A673 (cell line): ENCODE data around the gene RPTN. TPM values are rescaled to one million over a fixed set of nuclear protein-coding genes. Genes with fewer than 3 reads are reported as not detected.

Source experiments
- BruUV-seq: library from RNA; stranded (reverse); fragments of 400-500 nt; replicated peaks from 2 replicates; lab custom pipeline; 2021; lab: Mats Ljungman, UMichigan
- CTCF ChIA-PET: fragments of 300-600 bp; sonication (Branson Sonifier 250); formaldehyde crosslinking; loops from one replicate; lab custom pipeline; 2022; ENCODE audit warnings: antibody characterized with exemption; lab: Charles Lee
- POLR2A ChIA-PET: fragments of 300-600 bp; sonication (Branson Sonifier 250); formaldehyde crosslinking; loops from one replicate; lab custom pipeline; 2022; ENCODE audit warnings: antibody characterized with exemption; ENCODE audit not compliant: low non-redundant PET; lab: Charles Lee
- DNase-seq: peaks from one replicate; pipeline ENCODE4 v3.0.0-alpha.2; 2015; ENCODE audit warnings: low spot score
- H3K27ac ChIP-seq: fragments of 200-600 bp; sonication (generic); 2 replicates; pipeline ENCODE4 v1.5.1; 2016; ENCODE audit warnings: mixed run types, low read depth, mild to moderate bottlenecking, mixed read lengths, antibody characterized with exemption, low read length; ENCODE audit not compliant: poor library complexity, severe bottlenecking
- H3K27me3 ChIP-seq: fragments of 200-600 bp; sonication (generic); replicated peaks from 2 replicates; pipeline ENCODE4 v1.6.1; 2017; ENCODE audit warnings: mixed run types, low read depth, mild to moderate bottlenecking, mixed read lengths, antibody characterized with exemption, low read length; ENCODE audit not compliant: insufficient read depth, poor library complexity
- H3K36me3 ChIP-seq: fragments of 200-600 bp; sonication (generic); 2 replicates; pipeline ENCODE4 v1.6.1; 2016; ENCODE audit warnings: mixed run types, mild to moderate bottlenecking, mixed read lengths, antibody characterized with exemption, low read length; ENCODE audit not compliant: insufficient read depth, poor library complexity, severe bottlenecking
- H3K4me1 ChIP-seq: fragments of 200-600 bp; sonication (generic); 2 replicates; pipeline ENCODE4 v1.6.1; 2017; ENCODE audit warnings: mixed run types, mild to moderate bottlenecking, mixed read lengths, antibody characterized with exemption, low read length; ENCODE audit not compliant: insufficient read depth, poor library complexity, severe bottlenecking
- H3K4me3 ChIP-seq: fragments of 200-600 bp; sonication (generic); 2 replicates; pipeline ENCODE4 v1.5.1; 2016; ENCODE audit warnings: low read depth, mixed run types, mild to moderate bottlenecking, mixed read lengths, low read length; ENCODE audit not compliant: poor library complexity, severe bottlenecking
- H3K9me3 ChIP-seq: fragments of 200-600 bp; sonication (generic); 2 replicates; pipeline ENCODE4 v1.6.1; 2016; ENCODE audit warnings: mixed run types, low read depth, mild to moderate bottlenecking, mixed read lengths, antibody characterized with exemption, low read length; ENCODE audit not compliant: poor library complexity, severe bottlenecking
- EZH2 ChIP-seq: fragments of 200-600 bp; sonication (generic); IDR thresholded peaks from 2 replicates; pipeline ENCODE4 v1.6.1; 2017; ENCODE audit warnings: borderline replicate concordance, low read depth, mild to moderate bottlenecking, mixed read lengths, antibody characterized with exemption, low read length; ENCODE audit not compliant: poor library complexity, severe bottlenecking
- intact Hi-C: fragments of 100-400 bp; cut with micrococcal nuclease; formaldehyde crosslinking; loops from one replicate; pipeline ENCODE4 v1.10.0; 2022; ENCODE audit not compliant: unreplicated experiment
- total RNA-seq: library from RNA; stranded (reverse); gene quantifications from 2 replicates; pipeline ENCODE4 v1.2.3, GENCODE V29; 2021
- TF ChIP-seq, protein P1 (sequence below): fragments of 300-800, 200-600 bp; sonication (generic); conservative IDR thresholded peaks from 2 replicates; pipeline ENCODE4 v1.5.1; 2017; ENCODE audit warnings: low read depth, mild to moderate bottlenecking, antibody characterized with exemption, low read length, moderate library complexity, mixed read lengths

The RPTN gene
- total RNA-seq, 1 experiment from 2014 or later, result not detected

DNA sequence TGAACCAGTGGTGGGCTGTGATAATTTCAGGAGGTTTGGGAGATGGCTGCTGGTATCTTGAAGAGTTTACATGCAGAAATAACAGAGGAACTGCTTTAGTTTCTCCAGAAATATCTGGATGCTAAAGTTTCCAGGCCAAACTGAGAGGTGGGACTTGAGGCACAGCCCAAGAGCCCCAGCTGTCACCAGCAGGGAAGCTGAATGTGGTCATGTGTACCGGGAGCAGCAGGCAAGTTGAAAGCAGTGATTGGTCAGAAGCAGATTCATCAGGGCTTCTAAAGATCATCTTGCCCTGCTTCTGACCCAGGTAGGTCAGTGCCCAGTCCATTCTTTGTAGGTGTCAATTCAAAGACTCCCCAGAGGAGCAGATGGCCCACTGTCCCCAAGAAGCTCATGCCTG lies 7.9 kb upstream of the RPTN start:
- Histone ChIP-seq H3K27ac (no peak overlapping the region), H3K4me3 (no peak overlapping the region), H3K36me3 (no peaks in the 10 kb centered on the region), H3K27me3 (peaks cover 7% of the 10 kb centered on the region), H3K9me3 (no peaks in the 10 kb centered on the region), H3K4me1 (no peaks in the 10 kb centered on the region)
- no TSS peak for BruUV-seq
- TF ChIP-seq EZH2, result no peak
- ChIA-PET POLR2A (no interaction called here), CTCF (no interaction called here)
- intact Hi-C loops, result no loop called here
- no peak for DNase-seq

DNA sequence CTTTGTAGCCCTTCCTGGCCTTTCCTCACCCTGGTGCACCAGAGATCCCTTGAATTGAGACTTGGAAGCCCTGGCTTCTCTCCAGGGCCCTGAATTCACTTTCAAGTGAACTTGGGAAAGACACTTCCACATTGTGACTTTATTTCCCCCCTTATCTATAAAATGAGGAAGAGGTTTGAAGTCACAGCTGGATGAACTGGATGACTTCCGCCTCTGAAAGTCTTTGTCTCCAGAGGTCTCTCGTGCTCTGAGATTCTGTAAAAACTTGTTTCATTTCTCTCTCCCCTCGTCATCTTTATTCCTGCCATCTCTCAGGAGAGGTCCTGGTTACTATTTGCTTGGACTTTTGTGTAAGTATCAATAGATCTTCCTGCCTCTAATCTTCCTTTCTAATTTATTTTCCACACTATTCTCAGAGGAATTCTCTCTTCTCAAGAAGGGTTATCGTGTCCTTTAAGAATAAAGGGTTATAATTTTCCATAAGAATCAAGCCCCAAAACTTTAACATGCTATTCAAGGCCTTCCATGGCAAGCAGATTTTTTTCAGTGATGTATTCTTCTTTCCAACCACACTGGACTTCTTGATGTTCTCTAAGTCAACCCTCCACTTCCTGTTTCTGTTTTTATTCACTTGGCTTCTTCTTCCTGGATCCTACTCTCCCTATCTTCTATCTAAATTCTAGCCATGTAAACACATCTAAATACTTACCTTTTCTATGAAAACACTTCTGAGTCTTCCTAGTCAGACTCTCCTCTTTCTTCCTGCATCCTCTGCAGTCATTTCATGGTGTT lies 6.5 kb upstream of the RPTN start:
- TF ChIP-seq EZH2, result no peak
- TF ChIP-seq, protein P1, sequence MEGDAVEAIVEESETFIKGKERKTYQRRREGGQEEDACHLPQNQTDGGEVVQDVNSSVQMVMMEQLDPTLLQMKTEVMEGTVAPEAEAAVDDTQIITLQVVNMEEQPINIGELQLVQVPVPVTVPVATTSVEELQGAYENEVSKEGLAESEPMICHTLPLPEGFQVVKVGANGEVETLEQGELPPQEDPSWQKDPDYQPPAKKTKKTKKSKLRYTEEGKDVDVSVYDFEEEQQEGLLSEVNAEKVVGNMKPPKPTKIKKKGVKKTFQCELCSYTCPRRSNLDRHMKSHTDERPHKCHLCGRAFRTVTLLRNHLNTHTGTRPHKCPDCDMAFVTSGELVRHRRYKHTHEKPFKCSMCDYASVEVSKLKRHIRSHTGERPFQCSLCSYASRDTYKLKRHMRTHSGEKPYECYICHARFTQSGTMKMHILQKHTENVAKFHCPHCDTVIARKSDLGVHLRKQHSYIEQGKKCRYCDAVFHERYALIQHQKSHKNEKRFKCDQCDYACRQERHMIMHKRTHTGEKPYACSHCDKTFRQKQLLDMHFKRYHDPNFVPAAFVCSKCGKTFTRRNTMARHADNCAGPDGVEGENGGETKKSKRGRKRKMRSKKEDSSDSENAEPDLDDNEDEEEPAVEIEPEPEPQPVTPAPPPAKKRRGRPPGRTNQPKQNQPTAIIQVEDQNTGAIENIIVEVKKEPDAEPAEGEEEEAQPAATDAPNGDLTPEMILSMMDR, result no peak
- ChIA-PET POLR2A (no interaction called here), CTCF (no interaction called here)
- intact Hi-C loops, result no loop called here
- Histone ChIP-seq H3K27me3 (peaks cover 7% of the 10 kb centered on the region), H3K9me3 (no peaks in the 10 kb centered on the region), H3K36me3 (no peaks in the 10 kb centered on the region), H3K4me3 (no peak overlapping the region), H3K4me1 (no peaks in the 10 kb centered on the region), H3K27ac (no peak overlapping the region)
- no TSS peak for BruUV-seq
- no peak for DNase-seq

DNA sequence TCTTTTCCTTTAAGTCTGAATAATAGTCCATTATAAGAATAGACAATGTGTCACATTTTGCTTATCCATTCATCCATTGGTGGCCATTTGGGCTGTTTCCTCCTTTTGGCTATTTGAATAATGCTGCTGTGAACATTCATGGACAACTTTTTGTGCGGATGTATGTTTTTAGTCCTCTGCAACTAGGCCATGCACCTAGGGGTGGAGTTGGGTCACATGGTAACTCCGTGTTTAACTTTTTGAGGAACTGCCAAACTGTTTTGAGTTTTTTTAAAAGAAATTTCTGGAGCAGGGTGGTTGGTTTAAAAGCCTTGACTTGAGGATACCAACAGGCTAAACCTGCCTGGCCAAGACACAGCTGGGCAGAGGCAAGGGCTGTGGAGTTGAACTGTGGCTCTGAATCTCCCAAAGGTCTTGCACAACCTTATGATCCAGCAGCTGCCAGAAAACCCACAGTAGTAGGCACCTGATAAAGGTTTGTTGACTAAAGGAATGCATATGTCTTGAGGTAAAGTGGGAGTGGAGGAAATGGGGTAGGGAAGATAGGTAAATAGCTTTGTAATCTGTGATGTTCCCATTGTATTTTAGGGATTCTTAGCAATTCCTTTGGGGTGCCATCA lies 5.6 kb upstream of the RPTN start:
- no peak for TF ChIP-seq EZH2
- TF ChIP-seq, protein P1, result no peak
- Histone ChIP-seq H3K27ac (no peak overlapping the region), H3K36me3 (no peaks in the 10 kb centered on the region), H3K4me3 (no peak overlapping the region), H3K4me1 (no peaks in the 10 kb centered on the region), H3K9me3 (no peaks in the 10 kb centered on the region), H3K27me3 (peaks cover 7% of the 10 kb centered on the region)
- no TSS peak for BruUV-seq
- intact Hi-C loops, result no loop called here
- DNase-seq, result no peak
- POLR2A ChIA-PET, result no interaction called here
- CTCF ChIA-PET, result no interaction called here
